UCSD-AML1 (cell line): ENCODE data around the gene C5orf15.

Source experiments
- DNase-seq: peaks from one replicate; lab custom pipeline; 2025; ENCODE audit not compliant: unreplicated experiment; lab: John Stamatoyannopoulos, UW

The C5orf15 gene

GRCh38 chr5:133968204-133968980, at the start of gene C5orf15:
Gene C5orf15 (minus strand): TSS chr5:133968625. CDS start chr5:133968584, 41 bp downstream.
- peak; percentile 95 for DNase-seq

- DNase-seq: no peak
Observed at GRCh38 chr5:134008266-134008749, 39.9 kb upstream of the C5orf15 start.

DNA sequence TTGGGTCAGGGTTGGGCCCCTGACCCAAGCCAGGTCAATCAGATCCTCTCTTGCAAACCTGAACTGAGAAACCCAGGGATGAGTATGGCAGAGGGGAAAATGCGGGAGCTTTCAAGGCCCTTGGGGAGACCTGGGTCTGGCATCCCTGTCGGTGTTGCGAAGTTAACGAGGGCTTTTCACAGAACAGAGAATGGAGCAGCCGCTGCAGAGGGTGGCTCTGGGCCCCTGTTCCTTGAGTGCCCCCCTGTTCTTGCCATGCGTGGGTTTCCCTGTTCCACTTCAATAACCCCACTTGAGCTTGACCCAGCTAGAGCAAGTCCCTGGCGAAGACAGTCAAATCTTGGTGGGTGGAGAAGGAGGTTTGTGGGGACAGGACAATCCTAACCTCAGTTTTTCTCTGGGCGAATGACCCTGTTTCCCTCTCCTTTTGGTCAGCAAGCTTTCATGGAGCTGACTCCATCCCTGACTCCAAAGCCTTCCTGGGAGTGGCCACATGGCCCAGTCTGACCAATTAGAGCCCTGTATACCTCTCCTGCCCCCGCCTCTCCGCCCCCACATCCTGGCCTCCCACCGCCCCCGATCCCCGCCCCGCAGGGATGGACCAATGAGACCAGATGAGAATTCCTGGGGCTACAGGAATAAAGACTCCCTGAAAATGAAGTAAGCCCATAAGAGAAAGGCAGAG, 39.3 kb upstream of the C5orf15 start:
- DNase-seq: no peak

DNA sequence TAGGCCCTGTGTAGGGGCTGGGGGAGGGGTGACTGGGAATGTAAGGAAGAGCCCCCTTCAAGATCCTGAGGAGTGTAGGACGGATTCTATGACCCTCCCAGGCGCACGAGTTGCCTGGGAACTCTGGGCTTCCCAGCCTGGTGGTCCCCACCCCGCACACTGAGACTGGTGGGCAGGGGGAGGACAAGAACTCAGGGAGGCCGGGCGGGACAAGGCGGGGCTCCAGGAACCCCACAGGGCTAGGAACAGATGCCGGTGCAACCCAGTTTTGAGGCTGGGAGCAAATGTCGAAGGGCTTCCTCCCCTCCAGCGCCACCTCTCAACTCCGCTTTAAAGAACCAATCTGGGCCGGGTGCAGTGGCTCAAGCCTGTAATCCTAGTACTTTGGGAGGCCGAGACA, 37.7 kb upstream of the C5orf15 start:
- DNase-seq: no peak

GRCh38 chr5:134005417-134006061, 37.1 kb upstream of the C5orf15 start:
- DNase-seq: no peak

DNA sequence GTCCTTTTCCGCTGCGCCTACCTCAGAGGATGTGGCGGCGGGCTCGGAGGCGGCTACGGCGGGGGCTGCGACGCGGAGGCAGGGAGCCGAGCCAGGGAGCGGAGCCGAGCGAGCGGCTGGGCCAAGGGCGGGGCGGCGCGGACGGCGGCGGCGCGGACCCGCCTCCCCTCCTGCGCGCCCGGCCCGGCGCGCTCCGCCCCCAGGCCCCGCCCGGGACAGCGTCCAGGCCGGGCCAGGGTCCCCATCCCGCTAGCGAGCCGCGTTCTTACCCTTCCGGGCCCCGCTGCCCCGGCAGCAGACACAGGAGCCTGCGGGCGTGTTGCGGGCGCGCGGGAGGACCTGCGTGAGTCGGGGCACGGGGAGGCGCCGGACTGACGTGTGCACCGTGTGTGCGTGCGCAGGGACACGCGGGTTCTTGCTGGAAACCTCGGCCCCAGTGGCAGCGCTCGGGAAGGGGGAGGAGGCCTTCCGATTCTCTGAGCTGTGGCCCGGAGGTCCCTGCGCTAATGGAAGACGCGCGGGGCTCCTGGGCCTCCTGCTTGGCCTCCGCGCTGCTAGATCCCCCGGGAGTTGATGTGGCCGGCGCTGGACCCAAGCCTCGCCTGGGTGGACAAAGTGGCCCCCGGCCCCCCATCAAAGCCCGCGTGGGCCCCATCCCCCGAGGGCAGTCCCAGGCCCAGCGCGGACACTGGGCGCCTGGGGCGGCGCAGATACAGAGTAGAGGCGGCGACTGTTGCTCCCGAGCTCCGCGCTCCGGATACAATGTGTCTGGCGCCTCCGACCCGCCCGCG, 36.4 kb upstream of the C5orf15 start, which contains the start of gene VDAC1:
Gene VDAC1 (minus strand): TSS at position 350 of the 791 bp plus-strand sequence. CDS start 11,963 bp downstream, outside the sequence.
- peak; percentile 89 for DNase-seq

- peak; percentile 76 for DNase-seq
Observed at GRCh38 chr5:134003817-134004625, 35.6 kb upstream of the C5orf15 start.

GRCh38 chr5:134003064-134003816, 34.8 kb upstream of the C5orf15 start:
- DNase-seq: no peak

- no peak for DNase-seq
Observed at GRCh38 chr5:134001938-134002731, 33.7 kb upstream of the C5orf15 start.

- no peak for DNase-seq
Observed at GRCh38 chr5:134000696-134001453, 32.5 kb upstream of the C5orf15 start.

DNA sequence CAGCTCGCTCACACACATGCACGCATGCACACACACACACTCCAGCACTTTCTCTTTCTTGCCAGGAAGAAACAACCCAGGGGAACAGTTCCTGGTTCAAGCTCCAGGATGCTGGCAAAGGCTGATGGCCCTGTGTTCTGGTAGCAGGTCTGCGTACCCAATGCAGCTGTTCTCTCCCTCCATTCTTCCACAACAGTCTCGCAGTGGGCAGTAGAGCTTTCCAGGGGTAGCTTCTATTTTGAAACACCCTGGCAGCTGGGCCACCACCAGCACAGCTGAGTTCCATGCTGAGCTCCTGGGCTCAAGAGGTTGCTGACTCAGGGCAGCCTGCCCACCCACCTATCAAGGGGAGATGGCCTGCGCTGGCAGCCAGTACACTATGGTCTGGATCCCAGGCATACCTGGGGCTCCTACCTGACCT, 31.7 kb upstream of the C5orf15 start:
- DNase-seq: no peak

DNA sequence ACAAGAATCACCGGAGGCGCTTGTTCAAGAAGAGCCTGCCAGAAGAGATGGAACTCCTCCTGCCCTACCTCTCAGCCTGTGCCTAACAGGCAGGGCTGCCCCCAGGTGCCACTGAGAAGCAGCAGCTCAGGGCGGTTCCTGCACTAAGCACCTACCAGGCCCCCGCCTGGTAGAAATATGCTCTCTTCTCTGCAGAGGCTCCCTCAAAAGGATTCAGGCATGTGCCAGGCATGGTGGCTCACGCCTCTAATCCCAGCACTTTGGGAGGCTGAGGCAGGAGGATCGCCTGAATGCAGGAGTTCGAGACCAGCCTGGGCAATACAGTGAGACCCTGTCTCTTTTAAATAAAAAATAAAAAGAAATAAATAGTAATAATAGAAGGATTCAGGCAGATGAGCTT, 30.4 kb upstream of the C5orf15 start:
- DNase-seq: no peak

- DNase-seq: no peak
Observed at GRCh38 chr5:133998042-133998441, 29.6 kb upstream of the C5orf15 start.

- DNase-seq: no peak
Observed at GRCh38 chr5:133996683-133997252, 28.3 kb upstream of the C5orf15 start.

DNA sequence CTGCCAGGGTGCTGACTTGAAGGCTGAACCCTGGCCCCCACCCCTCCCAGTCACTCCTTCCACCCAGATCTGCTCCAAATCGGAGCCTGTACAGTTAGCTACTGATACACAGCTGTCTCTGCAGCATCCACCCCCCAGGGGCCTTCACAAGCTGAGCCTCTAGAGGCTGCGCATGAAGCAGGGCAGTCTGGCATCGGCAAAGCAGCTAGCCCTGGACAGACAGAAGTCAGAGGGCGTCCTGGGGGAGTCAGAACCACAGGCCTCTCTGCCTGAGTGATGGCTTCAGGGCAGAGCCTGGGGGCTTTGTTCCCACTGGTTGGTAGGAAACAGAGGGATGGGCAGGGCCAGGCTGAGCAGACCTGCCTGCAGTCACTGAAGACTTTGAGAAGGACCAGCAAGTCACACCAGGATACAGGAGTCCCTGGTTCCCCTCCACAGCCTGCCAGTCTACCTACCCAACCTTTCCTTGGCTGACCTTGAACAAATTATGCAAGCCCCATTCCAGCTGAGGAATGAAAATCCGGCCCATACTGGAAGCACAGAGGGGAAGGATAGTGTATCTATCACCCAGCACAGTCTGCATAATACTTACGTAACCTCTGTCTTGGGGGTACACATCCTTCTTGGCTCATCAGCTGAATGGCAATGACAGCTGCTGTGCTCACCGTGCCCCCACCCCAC, 27.6 kb upstream of the C5orf15 start:
- DNase-seq: no peak

- no peak for DNase-seq
Observed at GRCh38 chr5:133995341-133995740, 26.9 kb upstream of the C5orf15 start.

DNA sequence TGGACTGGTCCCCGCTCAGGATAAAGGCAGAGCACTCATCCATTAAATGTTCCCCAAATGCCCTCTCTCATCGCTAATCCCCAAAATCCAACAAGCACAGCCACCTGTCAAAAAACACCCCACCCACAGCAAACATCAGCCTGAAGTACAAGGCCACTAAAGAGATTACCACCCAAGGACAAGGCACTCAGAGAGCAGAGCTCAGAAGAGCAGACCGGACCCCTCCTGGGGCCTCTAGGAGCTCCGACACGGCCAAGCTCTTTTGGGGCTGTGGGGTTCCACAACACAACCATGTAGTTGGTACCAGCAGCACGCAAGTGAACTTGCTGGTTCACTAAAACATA, 26.5 kb upstream of the C5orf15 start:
- no peak for DNase-seq
